Transverse colon (tissue), 4 donors: ENCODE measurements around the gene FOXL1.

Experiments used
- CTCF ChIP-seq, 5 experiments: fragments of 200-600 bp in 3 of 5; fragments of 450-650 bp in 2 of 5; sonication (generic) in 3 of 5; IDR thresholded peaks; 1 replicate in 2 of 5; 2 replicates in 3 of 5; pipeline ENCODE4 v1.5.1; 2016 to 2017; ENCODE audit warnings: antibody characterized with exemption in 5 of 5, inconsistent platforms in 3 of 5, mild to moderate bottlenecking in 2 of 5, moderate library complexity in 1 of 5
- POLR2A ChIP-seq: fragments of 450-650 bp; IDR thresholded peaks from one replicate; pipeline ENCODE4 v1.6.1; 2016; ENCODE audit warnings: antibody characterized with exemption, mild to moderate bottlenecking, moderate library complexity
- POLR2AphosphoS5 ChIP-seq, 3 donors: sonication (generic); formaldehyde crosslinking; IDR thresholded peaks; one replicate each; pipeline ENCODE4 v1.6.1; 2016; ENCODE audit warnings: antibody characterized with exemption in 3 of 3

- TF ChIP-seq CTCF (IDR thresholded peaks at IDR 0.05) (no peak), POLR2A (no peak), POLR2AphosphoS5 (IDR thresholded peaks at IDR 0.05) (no peak)
These were observed 37.5 kb upstream of the FOXL1 start for GRCh38 chr16:86540894-86541293.
